CD4-positive, alpha-beta T cell treated with Interleukin-4 for 4 hours (primary cell): ENCODE data around the gene PPM1H.

Experiments used
- DNase-seq: peaks from one replicate; pipeline ENCODE4 v3.0.0-alpha.2; 2020

Gene PPM1H

GRCh38 chr12:62792236-62792870 lies 142.6 kb downstream of the PPM1H start:
- DNase-seq: no peak

GRCh38 chr12:62789851-62790250 lies 145.1 kb downstream of the PPM1H start:
- no peak for DNase-seq

- no peak for DNase-seq
Measured at GRCh38 chr12:62787611-62788010, 147.3 kb downstream of the PPM1H start.

GRCh38 chr12:62787023-62787422 lies 147.9 kb downstream of the PPM1H start:
- no peak for DNase-seq

GRCh38 chr12:62785941-62786559 lies 148.9 kb downstream of the PPM1H start:
- no peak for DNase-seq

- no peak for DNase-seq
Measured at GRCh38 chr12:62784576-62784975, 150.4 kb downstream of the PPM1H start.

- DNase-seq: no peak
Measured at GRCh38 chr12:62783881-62784280, 151.1 kb downstream of the PPM1H start.

GRCh38 chr12:62781136-62781880 lies 153.6 kb downstream of the PPM1H start:
- no peak for DNase-seq

GRCh38 chr12:62779488-62779887 lies 155.5 kb downstream of the PPM1H start:
- no peak for DNase-seq

- DNase-seq: no peak
Measured at GRCh38 chr12:62778187-62778586, 156.8 kb downstream of the PPM1H start.

- DNase-seq: no peak
Measured at GRCh38 chr12:62776997-62777396, 158.0 kb downstream of the PPM1H start.

- DNase-seq: no peak
Measured at GRCh38 chr12:62776575-62776974, 158.4 kb downstream of the PPM1H start.

GRCh38 chr12:62774794-62775193 lies 160.2 kb downstream of the PPM1H start:
- no peak for DNase-seq

GRCh38 chr12:62772416-62772955 lies 162.5 kb downstream of the PPM1H start:
- no peak for DNase-seq

- no peak for DNase-seq
Measured at GRCh38 chr12:62771828-62772227, 163.1 kb downstream of the PPM1H start.

GRCh38 chr12:62770381-62770780 lies 164.6 kb downstream of the PPM1H start:
- no peak for DNase-seq

GRCh38 chr12:62769076-62769619 lies 165.8 kb downstream of the PPM1H start:
- no peak for DNase-seq

- DNase-seq: no peak
Measured at GRCh38 chr12:62767946-62768345, 167.0 kb downstream of the PPM1H start.

- DNase-seq: no peak
Measured at GRCh38 chr12:62767496-62767895, 167.5 kb downstream of the PPM1H start.

GRCh38 chr12:62766496-62766895 lies 168.5 kb downstream of the PPM1H start:
- DNase-seq: no peak

GRCh38 chr12:62763861-62764645 lies 170.9 kb downstream of the PPM1H start:
- DNase-seq: no peak

GRCh38 chr12:62763312-62763711 lies 171.6 kb downstream of the PPM1H start:
- DNase-seq: no peak

GRCh38 chr12:62762645-62763044 lies 172.3 kb downstream of the PPM1H start:
- DNase-seq: no peak
